Measurements from ENCODE around the gene ARTN. TPM values are rescaled to one million over a fixed set of nuclear protein-coding genes. Genes with fewer than 3 reads are reported as not detected.

ARTN gene
- total RNA-seq = 0.27 TPM

- DNase-seq (ENCODE audit: low read depth in 2 of 3, low spot score in 2 of 3) = peak in 1 of 3 donors; percentile 17
Observed at GRCh38 chr1:43933386-43934100, at the start of gene ARTN. Gene ARTN (plus strand): TSS chr1:43933801. CDS start chr1:43935657, 1,856 bp downstream.

GRCh38 chr1:43885279-43885801 lies 48.3 kb upstream of the ARTN start:
- DNase-seq (ENCODE audit: low read depth in 2 of 3, low spot score in 2 of 3) = no peak

- no peak for DNase-seq (ENCODE audit: low read depth in 2 of 3, low spot score in 2 of 3)
Observed at GRCh38 chr1:43887748-43888147, 45.9 kb upstream of the ARTN start.

GRCh38 chr1:43890815-43891214 lies 42.8 kb upstream of the ARTN start:
- no peak for DNase-seq (ENCODE audit: low read depth in 2 of 3, low spot score in 2 of 3)

GRCh38 chr1:43893006-43893405 lies 40.6 kb upstream of the ARTN start:
- no peak for DNase-seq (ENCODE audit: low read depth in 2 of 3, low spot score in 2 of 3)

GRCh38 chr1:43898981-43899380 lies 34.6 kb upstream of the ARTN start:
- DNase-seq (ENCODE audit: low read depth in 2 of 3, low spot score in 2 of 3) = no peak

GRCh38 chr1:43900386-43900785 lies 33.2 kb upstream of the ARTN start:
- no peak for DNase-seq (ENCODE audit: low read depth in 2 of 3, low spot score in 2 of 3)

GRCh38 chr1:43901196-43901961 lies 32.2 kb upstream of the ARTN start:
- no peak for DNase-seq (ENCODE audit: low read depth in 2 of 3, low spot score in 2 of 3)

GRCh38 chr1:43902058-43902831 lies 31.4 kb upstream of the ARTN start:
- DNase-seq (ENCODE audit: low read depth in 2 of 3, low spot score in 2 of 3) = no peak

GRCh38 chr1:43904660-43905551 lies 28.7 kb upstream of the ARTN start:
- DNase-seq (ENCODE audit: low read depth in 2 of 3, low spot score in 2 of 3) = no peak

GRCh38 chr1:43908226-43908625 lies 25.4 kb upstream of the ARTN start:
- no peak for DNase-seq (ENCODE audit: low read depth in 2 of 3, low spot score in 2 of 3)

GRCh38 chr1:43908858-43909257 lies 24.7 kb upstream of the ARTN start:
- no peak for DNase-seq (ENCODE audit: low read depth in 2 of 3, low spot score in 2 of 3)

- no peak for DNase-seq (ENCODE audit: low read depth in 2 of 3, low spot score in 2 of 3)
Observed at GRCh38 chr1:43910343-43910742, 23.3 kb upstream of the ARTN start.

GRCh38 chr1:43912607-43913006 lies 21.0 kb upstream of the ARTN start:
- DNase-seq (ENCODE audit: low read depth in 2 of 3, low spot score in 2 of 3) = no peak

GRCh38 chr1:43913051-43913501 lies 20.5 kb upstream of the ARTN start:
- DNase-seq (ENCODE audit: low read depth in 2 of 3, low spot score in 2 of 3) = no peak

GRCh38 chr1:43913666-43914360 lies 19.8 kb upstream of the ARTN start:
- no peak for DNase-seq (ENCODE audit: low read depth in 2 of 3, low spot score in 2 of 3)

GRCh38 chr1:43914576-43915525 lies 18.8 kb upstream of the ARTN start:
- no peak for DNase-seq (ENCODE audit: low read depth in 2 of 3, low spot score in 2 of 3)

- DNase-seq (ENCODE audit: low read depth in 2 of 3, low spot score in 2 of 3) = no peak
Observed at GRCh38 chr1:43919906-43920305, 13.7 kb upstream of the ARTN start.
